ENCODE measurements around the gene MRAP. TPM values are rescaled to one million over a fixed set of nuclear protein-coding genes. Genes with fewer than 3 reads are reported as not detected.

MRAP gene
- total RNA-seq, 4 donors from 2014 or later = 0.98 to 1.8 TPM; not detected in 2

- WGBS = 95% methylated on average over 8 of the region's 8 CpGs
- Histone ChIP-seq H3K4me3 (no peak overlapping the region), H3K9me3 (no peaks in the 10 kb centered on the region), H3K4me1 (no peaks in the 10 kb centered on the region), H3K27me3 (no peaks in the 10 kb centered on the region), H3K27ac (no peak overlapping the region), H3K36me3 (peaks cover 89% of the 10 kb centered on the region)
- no peak for DNase-seq (ENCODE audit: low spot score in 2 of 2)
- no peak for TF ChIP-seq POLR2AphosphoS5 (IDR thresholded peaks at IDR 0.05)
- no peak for TF ChIP-seq POLR2A (IDR thresholded peaks at IDR 0.05)
- no peak for TF ChIP-seq CTCF (IDR thresholded peaks at IDR 0.05)
- no peak for TF ChIP-seq EP300 (IDR thresholded peaks at IDR 0.05)
Measured at GRCh38 chr21:32337206-32337605, 38.6 kb downstream of the MRAP start.

- Histone ChIP-seq H3K27ac (no peak overlapping the region), H3K4me3 (no peak overlapping the region), H3K9me3 (no peaks in the 10 kb centered on the region), H3K27me3 (no peaks in the 10 kb centered on the region), H3K4me1 (no peaks in the 10 kb centered on the region), H3K36me3 (peaks cover 90% of the 10 kb centered on the region)
- peak in 1 of 2 donors; percentile 43 for DNase-seq (ENCODE audit: low spot score in 2 of 2)
- TF ChIP-seq POLR2A (IDR thresholded peaks at IDR 0.05) (no peak), CTCF (IDR thresholded peaks at IDR 0.05) (no peak), POLR2AphosphoS5 (IDR thresholded peaks at IDR 0.05) (no peak), EP300 (IDR thresholded peaks at IDR 0.05) (no peak)
- WGBS = 96% methylated on average over 23 of the region's 23 CpGs
Measured at GRCh38 chr21:32338209-32338921, 39.7 kb downstream of the MRAP start.

GRCh38 chr21:32340863-32341848 lies 42.5 kb downstream of the MRAP start:
- Histone ChIP-seq H3K4me1 (no peaks in the 10 kb centered on the region), H3K27ac (no peak overlapping the region), H3K27me3 (no peaks in the 10 kb centered on the region), H3K9me3 (no peaks in the 10 kb centered on the region), H3K36me3 (peaks cover 90% of the 10 kb centered on the region), H3K4me3 (no peak overlapping the region)
- TF ChIP-seq POLR2AphosphoS5 (IDR thresholded peaks at IDR 0.05) (no peak), POLR2A (IDR thresholded peaks at IDR 0.05) (no peak), EP300 (IDR thresholded peaks at IDR 0.05) (no peak), CTCF (IDR thresholded peaks at IDR 0.05) (no peak)
- WGBS = 82% methylated on average over 12 of the region's 12 CpGs
- DNase-seq (ENCODE audit: low spot score in 2 of 2) = no peak

GRCh38 chr21:32346951-32347350 lies 48.3 kb downstream of the MRAP start:
- no peaks in the 10 kb centered on the region for H3K9me3 ChIP-seq
- H3K27me3 ChIP-seq = no peaks in the 10 kb centered on the region
- H3K27ac ChIP-seq = no peak overlapping the region
- WGBS = 67% methylated on average over 1 of the region's 14 CpGs
- peaks cover 42% of the 10 kb centered on the region for H3K4me1 ChIP-seq
- TF ChIP-seq EP300 (IDR thresholded peaks at IDR 0.05) (no peak), CTCF (IDR thresholded peaks at IDR 0.05) (no peak), POLR2A (IDR thresholded peaks at IDR 0.05) (no peak), POLR2AphosphoS5 (IDR thresholded peaks at IDR 0.05) (no peak)
- DNase-seq (ENCODE audit: low spot score in 2 of 2) = peak in 1 of 2 donors; percentile 71
- no peak overlapping the region for H3K4me3 ChIP-seq
- H3K36me3 ChIP-seq = peaks cover 93% of the 10 kb centered on the region

GRCh38 chr21:32347351-32347750 lies 48.7 kb downstream of the MRAP start:
- H3K27me3 ChIP-seq = no peaks in the 10 kb centered on the region
- H3K4me3 ChIP-seq = no peak overlapping the region
- peaks cover 46% of the 10 kb centered on the region for H3K4me1 ChIP-seq
- TF ChIP-seq POLR2A (IDR thresholded peaks at IDR 0.05) (no peak), EP300 (IDR thresholded peaks at IDR 0.05) (no peak), CTCF (IDR thresholded peaks at IDR 0.05) (no peak), POLR2AphosphoS5 (IDR thresholded peaks at IDR 0.05) (no peak)
- H3K36me3 ChIP-seq = peaks cover 93% of the 10 kb centered on the region
- H3K9me3 ChIP-seq = no peaks in the 10 kb centered on the region
- H3K27ac ChIP-seq = peak overlapping the region; percentile 86
- DNase-seq (ENCODE audit: low spot score in 2 of 2) = peak in 1 of 2 donors; percentile 74
- 95% methylated on average over 7 of the region's 12 CpGs for WGBS
